MG63 (cell line): ENCODE measurements around the gene SLC22A12. TPM values are rescaled to one million over a fixed set of nuclear protein-coding genes. Genes with fewer than 3 reads are reported as not detected.
"Not testable (repeated sequence)": the region's sequence is repeated elsewhere in the genome, so short reads cannot be mapped to it uniquely, and the experiment has no call there.

Experiments
- DNase-seq: peaks from one replicate; pipeline ENCODE4 v3.0.0-alpha.2; 2020
- H3K27me3 ChIP-seq: fragments of 250-450 bp; sonication (Bioruptor Pico); 2 replicates; pipeline ENCODE4 v1.5.1; 2020; ENCODE audit warnings: mild to moderate bottlenecking, moderate library complexity
- H3K36me3 ChIP-seq: fragments of 250-450 bp; sonication (Bioruptor Pico); 2 replicates; pipeline ENCODE4 v1.5.1; 2020; ENCODE audit warnings: mild to moderate bottlenecking, moderate library complexity
- H3K4me3 ChIP-seq: fragments of 250-450 bp; sonication (Bioruptor Pico); 2 replicates; pipeline ENCODE4 v1.5.1; 2020; ENCODE audit warnings: mild to moderate bottlenecking, moderate library complexity
- H3K9me3 ChIP-seq: fragments of 250-450 bp; sonication (Bioruptor Pico); 2 replicates; pipeline ENCODE4 v1.5.1; 2020; ENCODE audit warnings: mild to moderate bottlenecking, moderate library complexity
- total RNA-seq: library from RNA; depleted of rRNA; stranded (reverse); fragments of >200 nt; shearing (Covaris generic); gene quantifications from 2 replicates; pipeline ENCODE4 v1.2.3, GENCODE V29; 2014; ENCODE audit warnings: low replicate concordance

The SLC22A12 gene
- total RNA-seq, 1 experiment from 2014 or later, result not detected

DNA sequence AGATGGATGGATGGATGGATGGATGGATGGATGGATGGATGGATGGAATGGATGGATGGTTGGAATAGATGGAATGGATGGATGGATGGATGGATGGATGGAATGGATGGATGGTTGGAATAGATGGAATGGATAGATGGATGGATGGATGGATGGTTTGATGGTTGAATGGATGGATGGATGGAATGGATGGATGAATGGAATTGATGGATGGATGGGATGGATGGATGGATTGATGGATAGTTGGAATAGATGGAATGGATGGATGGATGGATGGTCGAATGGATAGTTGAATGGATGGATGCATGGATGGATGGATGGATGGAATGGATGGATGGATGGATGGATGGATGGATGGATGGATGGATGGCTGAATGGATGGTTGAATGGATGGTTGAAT lies 4.9 kb downstream of the SLC22A12 start:
- not testable (repeated sequence) for H3K4me3 ChIP-seq, H3K27me3 ChIP-seq, DNase-seq, H3K9me3 ChIP-seq, H3K36me3 ChIP-seq

DNA sequence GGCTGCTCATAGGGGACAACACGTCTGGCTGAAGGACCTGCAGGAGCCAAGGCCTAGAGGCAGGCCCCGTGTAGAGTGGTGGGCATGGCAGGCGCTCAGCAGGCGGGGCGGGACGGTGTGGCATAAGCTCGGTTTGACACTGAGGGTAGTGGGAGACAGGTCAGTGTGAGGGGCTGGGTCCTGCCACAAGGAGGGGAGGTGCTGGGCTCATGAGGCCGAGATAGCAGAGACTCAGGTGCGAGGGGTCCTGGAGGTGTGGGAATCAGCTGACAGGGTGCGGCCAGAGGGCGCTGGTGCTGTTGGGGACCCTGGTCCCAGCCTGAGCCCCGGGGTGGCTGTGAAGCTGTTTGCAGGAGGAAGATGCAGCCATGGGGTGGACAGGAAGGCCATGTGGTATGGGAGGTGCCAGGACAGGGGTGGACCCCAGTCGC lies 6.7 kb downstream of the SLC22A12 start:
- Histone ChIP-seq H3K27me3 (no peaks in the 10 kb centered on the region), H3K4me3 (no peak overlapping the region), H3K9me3 (no peaks in the 10 kb centered on the region), H3K36me3 (no peaks in the 10 kb centered on the region)
- no peak for DNase-seq

DNA sequence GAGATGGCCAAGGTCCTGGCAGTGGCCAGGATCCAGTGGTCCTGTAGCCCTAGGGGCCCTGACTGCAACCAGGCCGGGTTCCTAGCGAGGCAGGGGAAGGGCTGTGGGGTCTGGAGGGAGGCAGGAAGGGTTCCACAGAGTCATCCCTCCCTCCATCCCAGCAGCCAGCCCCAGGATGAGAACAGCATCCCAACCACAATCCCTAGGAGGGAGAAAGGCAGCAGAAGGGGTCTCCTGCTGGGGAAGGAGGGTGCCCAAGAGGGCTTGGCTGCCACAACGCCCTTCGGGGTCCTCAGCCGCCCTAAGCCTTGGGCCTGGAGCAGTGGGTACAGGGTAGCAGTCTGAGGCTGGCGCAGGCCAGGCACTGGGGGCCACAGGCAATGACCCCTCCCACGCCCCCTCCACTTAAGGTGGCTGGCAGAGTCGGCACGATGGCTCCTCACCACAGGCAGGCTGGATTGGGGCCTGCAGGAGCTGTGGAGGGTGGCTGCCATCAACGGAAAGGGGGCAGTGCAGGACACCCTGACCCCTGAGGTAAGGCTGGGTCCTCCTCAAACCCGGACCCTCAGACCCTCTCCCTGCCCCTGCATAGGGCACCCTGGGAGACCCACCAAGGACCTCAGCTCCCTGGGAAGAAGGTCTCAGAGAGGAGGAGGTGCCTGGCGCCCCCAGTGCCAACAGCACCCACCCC lies 7.2 kb downstream of the SLC22A12 start:
- Histone ChIP-seq H3K27me3 (no peaks in the 10 kb centered on the region), H3K4me3 (no peak overlapping the region), H3K9me3 (no peaks in the 10 kb centered on the region), H3K36me3 (no peaks in the 10 kb centered on the region)
- no peak for DNase-seq

DNA sequence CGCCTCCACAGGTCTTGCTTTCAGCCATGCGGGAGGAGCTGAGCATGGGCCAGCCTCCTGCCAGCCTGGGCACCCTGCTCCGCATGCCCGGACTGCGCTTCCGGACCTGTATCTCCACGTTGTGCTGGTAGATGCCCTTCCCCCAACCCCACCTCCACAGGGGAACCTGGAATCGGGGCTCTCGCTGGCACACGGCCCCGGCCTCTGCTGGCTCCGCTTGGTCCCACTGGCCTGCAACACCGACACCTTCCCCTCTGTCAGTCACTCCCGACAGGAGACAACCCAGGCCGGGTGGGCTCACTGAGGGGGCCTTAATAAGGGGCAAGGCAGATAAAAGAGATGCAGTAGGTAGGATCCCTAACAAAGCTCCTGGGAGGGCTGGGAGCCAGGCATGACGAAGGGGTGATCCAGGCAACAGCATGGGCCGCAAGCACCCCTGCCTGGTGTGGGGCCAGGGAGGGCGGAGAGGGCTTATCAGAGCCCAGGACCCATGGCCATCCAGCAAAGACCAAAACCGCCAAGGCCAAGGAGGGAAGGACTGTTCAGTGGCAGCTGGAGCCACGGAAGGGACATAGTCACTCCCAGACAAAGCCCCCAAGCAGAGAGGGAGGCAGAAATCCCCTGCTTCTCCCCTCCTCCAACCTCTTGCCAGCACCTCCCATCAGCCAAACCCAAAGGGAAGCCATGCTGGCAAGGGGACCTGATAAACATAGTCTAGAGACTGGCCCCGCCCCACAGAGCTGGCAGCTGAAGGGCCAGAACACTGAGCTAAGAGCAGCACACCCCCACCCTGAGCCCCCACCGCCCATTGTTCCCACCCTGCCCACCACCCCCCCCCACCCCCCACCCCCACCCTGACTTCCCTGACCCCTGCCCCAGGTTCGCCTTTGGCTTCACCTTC lies 8.0 kb downstream of the SLC22A12 start:
- no peaks in the 10 kb centered on the region for H3K36me3 ChIP-seq
- H3K4me3 ChIP-seq, result no peak overlapping the region
- no peaks in the 10 kb centered on the region for H3K9me3 ChIP-seq
- DNase-seq, result no peak
- no peaks in the 10 kb centered on the region for H3K27me3 ChIP-seq

DNA sequence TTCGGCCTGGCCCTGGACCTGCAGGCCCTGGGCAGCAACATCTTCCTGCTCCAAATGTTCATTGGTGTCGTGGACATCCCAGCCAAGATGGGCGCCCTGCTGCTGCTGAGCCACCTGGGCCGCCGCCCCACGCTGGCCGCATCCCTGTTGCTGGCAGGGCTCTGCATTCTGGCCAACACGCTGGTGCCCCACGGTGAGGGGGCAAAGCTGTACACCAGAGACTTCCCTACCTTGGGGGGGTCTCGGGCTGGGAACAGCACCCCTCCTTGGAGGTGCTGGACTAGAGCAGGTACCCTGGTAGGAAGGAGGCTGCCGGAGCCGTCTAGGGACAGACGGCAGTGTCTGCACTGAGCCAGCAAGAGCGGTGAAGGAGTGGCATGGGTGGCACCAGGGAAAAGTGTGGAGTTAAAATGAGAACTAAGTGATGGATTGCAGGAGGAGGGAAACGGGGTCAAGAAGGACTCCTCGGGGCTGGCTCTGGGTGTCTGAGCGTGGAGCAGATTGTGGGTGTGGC lies 8.7 kb downstream of the SLC22A12 start:
- Histone ChIP-seq H3K9me3 (no peaks in the 10 kb centered on the region), H3K36me3 (no peaks in the 10 kb centered on the region), H3K27me3 (no peaks in the 10 kb centered on the region), H3K4me3 (no peak overlapping the region)
- no peak for DNase-seq

DNA sequence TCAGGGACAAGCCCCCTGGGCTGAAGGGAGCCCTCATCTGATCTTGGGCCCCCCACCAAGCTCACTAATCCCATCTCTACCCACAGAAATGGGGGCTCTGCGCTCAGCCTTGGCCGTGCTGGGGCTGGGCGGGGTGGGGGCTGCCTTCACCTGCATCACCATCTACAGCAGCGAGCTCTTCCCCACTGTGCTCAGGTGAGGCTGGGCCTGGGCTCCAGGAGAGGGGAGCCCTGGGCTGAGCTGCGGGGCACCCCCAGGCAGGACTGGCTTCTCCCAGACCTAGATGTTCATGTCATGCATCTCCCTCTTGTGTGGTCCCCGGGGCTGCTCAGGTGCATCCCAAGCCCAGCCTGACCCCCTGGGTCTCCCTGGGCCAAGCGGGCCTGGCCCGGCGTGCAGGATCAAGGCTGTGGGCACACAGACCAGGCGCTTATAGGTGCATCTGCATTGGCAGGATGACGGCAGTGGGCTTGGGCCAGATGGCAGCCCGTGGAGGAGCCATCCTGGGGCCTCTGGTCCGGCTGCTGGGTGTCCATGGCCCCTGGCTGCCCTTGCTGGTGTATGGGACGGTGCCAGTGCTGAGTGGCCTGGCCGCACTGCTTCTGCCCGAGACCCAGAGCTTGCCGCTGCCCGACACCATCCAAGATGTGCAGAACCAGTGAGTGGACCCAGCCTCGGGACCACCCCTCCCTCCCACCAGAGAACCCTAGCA lies 9.4 kb downstream of the SLC22A12 start:
- H3K9me3 ChIP-seq, result no peaks in the 10 kb centered on the region
- no peak for DNase-seq
- H3K27me3 ChIP-seq, result no peaks in the 10 kb centered on the region
- H3K4me3 ChIP-seq, result no peak overlapping the region
- H3K36me3 ChIP-seq, result no peaks in the 10 kb centered on the region

DNA sequence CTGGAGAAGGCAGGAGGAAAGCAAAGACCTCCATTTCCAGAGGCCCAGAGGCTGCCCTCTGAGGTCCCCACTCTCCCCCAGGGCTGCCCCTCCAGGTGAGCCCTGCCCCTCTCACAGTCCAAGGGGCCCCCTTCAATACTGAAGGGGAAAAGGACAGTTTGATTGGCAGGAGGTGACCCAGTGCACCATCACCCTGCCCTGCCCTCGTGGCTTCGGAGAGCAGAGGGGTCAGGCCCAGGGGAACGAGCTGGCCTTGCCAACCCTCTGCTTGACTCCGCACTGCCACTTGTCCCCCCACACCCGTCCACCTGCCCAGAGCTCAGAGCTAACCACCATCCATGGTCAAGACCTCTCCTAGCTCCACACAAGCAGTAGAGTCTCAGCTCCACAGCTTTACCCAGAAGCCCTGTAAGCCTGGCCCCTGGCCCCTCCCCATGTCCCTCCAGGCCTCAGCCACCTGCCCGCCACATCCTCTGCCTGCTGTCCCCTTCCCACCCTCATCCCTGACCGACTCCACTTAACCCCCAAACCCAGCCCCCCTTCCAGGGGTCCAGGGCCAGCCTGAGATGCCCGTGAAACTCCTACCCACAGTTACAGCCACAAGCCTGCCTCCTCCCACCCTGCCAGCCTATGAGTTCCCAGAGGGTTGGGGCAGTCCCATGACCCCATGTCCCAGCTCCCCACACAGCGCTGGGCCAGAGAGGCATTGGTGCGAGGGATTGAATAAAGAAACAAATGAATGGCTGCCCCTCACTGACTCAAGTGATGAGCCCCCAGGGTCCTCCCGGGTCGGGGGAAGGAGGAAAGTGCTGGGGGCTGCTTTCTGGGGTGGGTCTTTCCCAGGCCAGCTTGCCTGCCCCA lies 10.8 kb downstream of the SLC22A12 start:
- no peak overlapping the region for H3K4me3 ChIP-seq
- H3K36me3 ChIP-seq, result no peaks in the 10 kb centered on the region
- no peaks in the 10 kb centered on the region for H3K9me3 ChIP-seq
- H3K27me3 ChIP-seq, result no peaks in the 10 kb centered on the region
- DNase-seq, result no peak

DNA sequence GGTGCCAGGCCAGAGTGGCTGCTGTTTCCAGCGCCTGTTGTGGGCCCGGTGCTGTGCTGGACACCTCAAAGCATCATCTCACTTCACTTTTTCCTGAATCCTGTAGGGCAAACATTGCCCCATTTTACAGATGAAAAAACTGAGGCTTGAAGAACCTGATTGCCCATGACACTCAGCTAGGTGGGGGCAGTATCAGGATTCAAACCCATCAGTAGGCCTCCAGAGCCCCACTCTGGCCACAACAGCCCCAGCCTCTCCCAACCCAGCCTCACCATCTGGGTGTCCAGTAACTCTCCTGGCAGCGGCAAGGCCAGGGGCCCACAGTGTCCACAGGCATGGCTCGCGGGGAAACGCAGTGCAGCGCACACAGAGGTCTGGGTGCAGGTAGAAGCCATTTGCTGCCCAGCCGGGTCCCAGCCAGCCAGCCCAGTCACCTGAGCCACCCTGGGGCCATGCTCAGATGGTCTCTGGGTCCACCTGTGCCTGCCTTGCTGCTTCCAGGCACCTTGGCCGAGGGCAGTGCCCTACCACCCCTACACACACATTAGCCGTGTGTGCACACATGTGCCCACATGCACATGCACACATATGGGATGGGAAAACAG lies 11.5 kb downstream of the SLC22A12 start:
- H3K36me3 ChIP-seq, result no peaks in the 10 kb centered on the region
- H3K9me3 ChIP-seq, result no peaks in the 10 kb centered on the region
- no peaks in the 10 kb centered on the region for H3K27me3 ChIP-seq
- DNase-seq, result no peak
- H3K4me3 ChIP-seq, result no peak overlapping the region

DNA sequence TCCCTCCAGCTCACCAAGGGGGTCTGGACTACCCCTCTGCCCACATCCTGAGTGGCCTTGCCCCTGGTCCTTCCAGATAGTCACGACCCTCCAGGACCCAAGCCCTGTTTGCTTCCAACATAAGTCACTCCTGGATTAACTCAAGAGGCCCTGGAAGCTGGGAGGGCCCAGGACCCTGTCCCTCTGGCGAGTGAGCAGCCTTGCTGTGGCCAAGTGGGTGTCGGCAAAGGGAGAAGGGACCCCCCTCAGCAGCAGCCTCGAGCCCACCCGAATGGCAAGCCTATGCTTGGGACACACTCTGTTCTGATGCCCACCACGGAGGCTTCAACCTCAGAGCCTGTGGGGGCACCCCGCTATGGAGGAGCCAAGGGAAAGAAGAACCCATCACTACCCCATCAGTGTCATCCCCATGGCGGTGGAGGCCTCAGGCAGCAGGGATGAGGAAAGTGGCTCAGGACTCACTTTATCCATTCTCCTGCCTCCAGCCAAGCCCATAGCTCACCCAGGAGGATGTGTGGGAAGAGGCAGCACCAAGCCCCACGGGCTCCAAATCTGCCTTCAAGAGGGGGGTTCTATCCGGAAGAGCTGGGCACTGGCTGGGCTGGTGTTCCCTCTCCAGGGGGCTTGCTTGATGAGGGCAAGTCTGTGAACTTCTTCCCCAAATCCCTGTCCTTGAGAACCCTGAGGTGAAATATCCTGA lies 12.5 kb downstream of the SLC22A12 start:
- Histone ChIP-seq H3K4me3 (no peak overlapping the region), H3K27me3 (no peaks in the 10 kb centered on the region), H3K9me3 (no peaks in the 10 kb centered on the region), H3K36me3 (no peaks in the 10 kb centered on the region)
- DNase-seq, result no peak

DNA sequence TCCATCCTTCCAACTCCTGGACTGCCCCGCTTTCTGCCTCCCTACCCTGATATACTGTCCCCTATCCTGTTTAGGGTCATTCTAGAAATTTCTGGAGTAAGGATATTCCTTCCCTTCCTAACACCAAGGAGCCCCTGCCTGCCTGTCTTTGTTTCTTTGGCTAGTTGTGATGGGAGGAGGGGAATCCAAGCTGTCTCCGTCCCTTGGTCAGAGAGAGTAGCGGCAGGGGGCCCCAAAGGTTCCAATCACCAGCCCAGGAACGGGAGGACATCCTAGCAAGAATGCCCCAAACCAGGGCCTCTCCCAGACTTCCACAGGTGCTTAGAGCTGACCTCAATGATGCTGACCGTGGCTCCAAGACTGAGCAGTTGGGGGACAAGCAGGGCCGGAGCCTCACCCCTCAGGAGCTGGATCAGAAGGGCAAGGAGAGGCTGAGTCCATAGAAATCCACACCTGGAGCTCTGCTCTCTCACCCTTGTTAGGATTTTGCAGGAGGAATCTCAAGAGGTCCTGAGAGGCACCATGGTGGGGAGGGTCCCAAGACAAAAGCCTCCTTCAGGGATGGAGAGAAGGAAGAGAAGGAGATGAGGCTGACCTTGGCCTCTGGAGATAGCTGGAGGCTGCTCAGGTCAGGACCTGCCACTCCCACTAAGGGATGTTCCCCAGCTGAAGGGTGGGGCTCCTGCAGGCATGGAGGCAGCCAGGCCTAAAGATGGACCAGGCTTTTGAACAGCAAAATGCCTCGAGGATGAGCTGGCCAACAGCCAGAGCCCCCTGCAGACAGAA lies 13.6 kb downstream of the SLC22A12 start:
- Histone ChIP-seq H3K9me3 (no peaks in the 10 kb centered on the region), H3K4me3 (no peak overlapping the region), H3K27me3 (no peaks in the 10 kb centered on the region), H3K36me3 (no peaks in the 10 kb centered on the region)
- DNase-seq, result no peak

DNA sequence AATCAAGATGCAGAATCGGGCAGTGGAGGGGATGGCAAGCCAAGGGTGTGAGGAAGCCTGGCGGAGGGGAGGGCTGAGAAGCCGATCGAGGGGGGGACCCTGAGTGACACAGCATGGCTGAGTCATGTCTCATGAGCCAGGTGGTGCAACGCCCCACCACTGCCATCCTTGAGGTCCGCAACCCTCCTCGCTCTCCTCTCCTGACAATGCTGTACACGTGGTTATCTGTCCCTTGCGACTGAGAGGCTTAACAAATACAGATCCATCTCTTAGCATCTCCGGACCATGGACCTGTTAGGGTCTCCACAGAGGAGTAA lies 14.2 kb downstream of the SLC22A12 start:
- Histone ChIP-seq H3K4me3 (no peak overlapping the region), H3K9me3 (no peaks in the 10 kb centered on the region), H3K36me3 (no peaks in the 10 kb centered on the region), H3K27me3 (no peaks in the 10 kb centered on the region)
- DNase-seq, result no peak

DNA sequence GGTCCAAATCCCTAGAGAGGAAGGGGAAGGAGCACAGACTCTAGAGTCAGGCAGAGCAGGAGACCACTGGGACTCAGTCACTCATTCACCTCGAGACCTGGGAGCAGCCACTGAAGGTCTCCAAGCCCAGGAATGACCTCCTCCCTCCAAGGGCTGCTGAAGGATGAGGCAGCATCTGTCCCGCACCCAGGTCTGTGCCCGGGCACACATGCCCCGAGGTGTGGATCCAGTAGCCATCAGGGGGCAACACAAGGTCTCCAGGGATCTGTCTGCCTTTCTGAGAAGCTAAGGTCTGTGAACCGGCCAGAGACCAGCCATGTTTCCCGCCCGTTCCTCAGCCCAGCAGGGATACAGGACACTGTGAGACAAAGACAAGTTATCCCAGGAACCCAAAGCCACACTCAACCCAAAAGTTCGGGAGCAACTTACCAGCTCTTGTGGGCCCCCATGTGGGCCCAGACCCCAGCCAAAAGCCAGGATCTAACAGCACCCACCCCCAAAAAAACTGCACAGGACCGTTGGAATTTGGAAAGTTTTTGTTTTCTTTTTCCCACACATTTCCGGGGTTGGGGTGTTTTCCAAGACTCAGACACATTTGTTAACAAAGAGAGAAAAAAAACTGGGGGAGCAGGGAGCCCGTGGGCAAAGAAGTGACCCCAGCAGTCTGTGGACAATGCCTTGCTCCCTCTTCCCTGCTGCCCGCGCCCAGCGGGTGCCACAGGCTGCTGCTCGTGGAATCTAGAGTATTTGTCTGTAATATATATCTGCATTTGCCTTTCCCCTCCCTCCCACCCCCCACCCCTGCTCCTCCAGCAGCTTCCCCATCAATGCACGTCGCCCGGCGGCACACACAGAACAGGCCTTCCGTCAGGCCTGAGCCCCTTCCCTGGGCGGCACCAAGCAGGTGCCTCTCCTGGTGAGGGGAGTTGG lies 14.9 kb downstream of the SLC22A12 start:
- Histone ChIP-seq H3K27me3 (no peaks in the 10 kb centered on the region), H3K4me3 (no peak overlapping the region), H3K36me3 (no peaks in the 10 kb centered on the region), H3K9me3 (no peaks in the 10 kb centered on the region)
- DNase-seq, result no peak

DNA sequence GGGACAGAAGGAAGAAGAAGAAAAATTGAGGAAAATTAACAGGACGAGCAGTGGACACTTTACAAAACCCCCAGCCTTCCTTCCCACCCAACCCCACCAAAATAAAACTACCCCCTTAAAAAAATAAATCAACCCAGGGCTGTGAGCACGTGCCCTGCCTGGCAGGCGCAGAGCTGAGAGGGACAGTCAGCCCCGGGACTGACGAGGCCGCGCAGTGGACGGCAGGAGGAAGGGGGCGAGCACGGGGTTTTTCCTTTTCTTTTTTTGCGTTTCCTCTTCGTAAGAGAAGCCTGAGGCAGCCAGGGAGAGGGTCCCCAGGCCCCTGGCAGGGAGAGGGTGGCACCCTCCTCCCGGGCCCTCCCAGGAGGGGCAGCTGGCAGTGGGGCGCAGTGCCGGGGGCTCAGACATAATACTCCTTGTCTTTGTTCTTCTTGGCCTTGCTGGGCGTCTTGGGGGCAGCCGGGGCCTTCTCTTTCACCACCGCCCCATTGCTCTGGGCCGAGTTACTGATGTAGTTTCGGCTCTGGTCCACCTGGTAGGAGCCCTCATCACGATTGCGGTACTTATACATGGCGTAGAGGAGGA lies 15.9 kb downstream of the SLC22A12 start:
- Histone ChIP-seq H3K9me3 (no peaks in the 10 kb centered on the region), H3K4me3 (no peak overlapping the region), H3K36me3 (no peaks in the 10 kb centered on the region), H3K27me3 (no peaks in the 10 kb centered on the region)
- no peak for DNase-seq
